NK-92 (cell line): ENCODE results near the gene SETDB2.

ENCODE experiments used
- DNase-seq: peaks from one replicate; lab custom pipeline; 2025; ENCODE audit not compliant: unreplicated experiment; lab: John Stamatoyannopoulos, UW

Gene SETDB2

GRCh38 chr13:49443704-49444523, at the start of gene SETDB2, which contains the start of gene CAB39L:
Gene SETDB2, plus strand, starts transcription at chr13:49444274. Its CDS starts 7,620 bp downstream, at chr13:49451894.
Gene CAB39L, minus strand, starts transcription at chr13:49444064. Its CDS starts 61,154 bp downstream, at chr13:49382910.
- peak; percentile 94 for DNase-seq

GRCh38 chr13:49395451-49395865, 48.6 kb upstream of the SETDB2 start:
- DNase-seq, result no peak

- DNase-seq, result no peak
These were observed 48.1 kb upstream of the SETDB2 start for GRCh38 chr13:49395878-49396380.

GRCh38 chr13:49399801-49400472, 44.1 kb upstream of the SETDB2 start:
- DNase-seq, result no peak

- DNase-seq, result no peak
These were observed 43.1 kb upstream of the SETDB2 start for GRCh38 chr13:49400755-49401659.

- DNase-seq, result no peak
These were observed 39.9 kb upstream of the SETDB2 start for GRCh38 chr13:49403996-49404702.

- no peak for DNase-seq
These were observed 39.4 kb upstream of the SETDB2 start for GRCh38 chr13:49404703-49405020.

- DNase-seq, result no peak
These were observed 37.0 kb upstream of the SETDB2 start for GRCh38 chr13:49407068-49407467.

- DNase-seq, result no peak
These were observed 36.1 kb upstream of the SETDB2 start for GRCh38 chr13:49407936-49408335.

- no peak for DNase-seq
These were observed 35.1 kb upstream of the SETDB2 start for GRCh38 chr13:49409008-49409407.

- no peak for DNase-seq
These were observed 34.1 kb upstream of the SETDB2 start for GRCh38 chr13:49410006-49410405.

GRCh38 chr13:49410477-49410876, 33.6 kb upstream of the SETDB2 start:
- no peak for DNase-seq

- no peak for DNase-seq
These were observed 32.7 kb upstream of the SETDB2 start for GRCh38 chr13:49411353-49411752.

- no peak for DNase-seq
These were observed 31.3 kb upstream of the SETDB2 start for GRCh38 chr13:49412749-49413148.

GRCh38 chr13:49417161-49417560, 26.9 kb upstream of the SETDB2 start:
- DNase-seq, result no peak

GRCh38 chr13:49418206-49418605, 25.9 kb upstream of the SETDB2 start:
- no peak for DNase-seq

GRCh38 chr13:49419276-49419675, 24.8 kb upstream of the SETDB2 start:
- DNase-seq, result no peak

GRCh38 chr13:49421391-49421790, 22.7 kb upstream of the SETDB2 start:
- DNase-seq, result no peak

GRCh38 chr13:49424011-49424560, 20.0 kb upstream of the SETDB2 start:
- DNase-seq, result no peak

GRCh38 chr13:49428041-49428763, 15.9 kb upstream of the SETDB2 start:
- DNase-seq, result no peak
